Upper lobe of left lung (tissue), 6 donors: ENCODE measurements around the gene GDPD2. TPM values are rescaled to one million over a fixed set of nuclear protein-coding genes. Genes with fewer than 3 reads are reported as not detected.

Experiments used
- ATAC-seq, 2 donors: fragments of 200-7000 bp; cut with Tn5 transposase; one replicate each; pipeline ENCODE4 v1.9.1; 2022; ENCODE audit warnings: mild to moderate bottlenecking in 2 of 2, moderate library complexity in 2 of 2; ENCODE audit not compliant: low FRiP score in 2 of 2
- DNase-seq, 2 donors: peaks; one replicate each; pipeline ENCODE4 v3.0.0-alpha.2; 2019 to 2020
- H3K27ac ChIP-seq, 4 donors: fragments of 200-600 bp; sonication (generic); one replicate each; pipeline ENCODE4 v1.5.1; 2016 to 2019
- H3K27me3 ChIP-seq, 4 donors: fragments of 200-600 bp; sonication (generic); one replicate each; pipeline ENCODE4 v1.5.1; 2017 to 2019
- H3K36me3 ChIP-seq, 4 donors: fragments of 200-600 bp; sonication (generic); one replicate each; pipeline ENCODE4 v1.5.1; 2016 to 2019
- H3K4me1 ChIP-seq, 4 donors: fragments of 200-600 bp; sonication (generic); one replicate each; pipeline ENCODE4 v1.5.1; 2018 to 2019
- H3K4me3 ChIP-seq, 4 donors: fragments of 200-600 bp; sonication (generic); one replicate each; pipeline ENCODE4 v1.5.1; 2017 to 2019; ENCODE audit warnings: mild to moderate bottlenecking in 2 of 4, moderate library complexity in 1 of 4
- H3K9me3 ChIP-seq, 4 donors: fragments of 200-600 bp; sonication (generic); one replicate each; pipeline ENCODE4 v1.5.1; 2018 to 2019
- EP300 ChIP-seq, 4 donors: sonication (generic); formaldehyde crosslinking; IDR thresholded peaks; one replicate each; pipeline ENCODE4 v1.5.1; 2017; ENCODE audit warnings: antibody characterized with exemption in 4 of 4, control low read depth in 2 of 4
- POLR2A ChIP-seq, 4 donors: fragments of 450-650 bp; IDR thresholded peaks; one replicate each; pipeline ENCODE4 v1.5.1; 2016 to 2017; ENCODE audit warnings: antibody characterized with exemption in 4 of 4, mild to moderate bottlenecking in 2 of 4
- POLR2AphosphoS5 ChIP-seq, 2 donors: sonication (generic); formaldehyde crosslinking; IDR thresholded peaks; one replicate each; pipeline ENCODE4 v1.5.1; 2017; ENCODE audit warnings: antibody characterized with exemption in 2 of 2
- WGBS, 2 donors: methylation state at CpG; one replicate each; pipeline ENCODE4 v1.1.5; 2017 to 2018; 5-methylcytosine and 5-hydroxymethylcytosine counted together
- small RNA-seq, 4 donors: library from RNA; depleted of rRNA; stranded (forward); fragments of <200 nt; gene quantifications; one replicate each; pipeline ENCODE3, GENCODE V24; 2016
- total RNA-seq, 6 donors: library from RNA; depleted of rRNA in 4 of 6; stranded (reverse); fragments of >200 nt in 4 of 6; gene quantifications; one replicate each; pipeline versions ENCODE4 v1.1.0 to v1.2.1, GENCODE V29; 2016 to 2021
- TF ChIP-seq, protein P1 (sequence below), 6 experiments: fragments of 450-650 bp in 4 of 6; fragments of 200-600 bp in 2 of 6; sonication (generic) in 2 of 6; IDR thresholded peaks; one replicate each; pipeline ENCODE4 v1.5.1; 2016 to 2019; ENCODE audit warnings: antibody characterized with exemption in 6 of 6
- donor health status: DM: no; HTN: no; CAD: no; lungs with moderate emphysema.
- donor health status: DM: no; HTN: yes; CAD: no; lungs with severe emphysema.

Gene GDPD2
- total RNA-seq, 6 donors from 2014 or later = not detected

DNA sequence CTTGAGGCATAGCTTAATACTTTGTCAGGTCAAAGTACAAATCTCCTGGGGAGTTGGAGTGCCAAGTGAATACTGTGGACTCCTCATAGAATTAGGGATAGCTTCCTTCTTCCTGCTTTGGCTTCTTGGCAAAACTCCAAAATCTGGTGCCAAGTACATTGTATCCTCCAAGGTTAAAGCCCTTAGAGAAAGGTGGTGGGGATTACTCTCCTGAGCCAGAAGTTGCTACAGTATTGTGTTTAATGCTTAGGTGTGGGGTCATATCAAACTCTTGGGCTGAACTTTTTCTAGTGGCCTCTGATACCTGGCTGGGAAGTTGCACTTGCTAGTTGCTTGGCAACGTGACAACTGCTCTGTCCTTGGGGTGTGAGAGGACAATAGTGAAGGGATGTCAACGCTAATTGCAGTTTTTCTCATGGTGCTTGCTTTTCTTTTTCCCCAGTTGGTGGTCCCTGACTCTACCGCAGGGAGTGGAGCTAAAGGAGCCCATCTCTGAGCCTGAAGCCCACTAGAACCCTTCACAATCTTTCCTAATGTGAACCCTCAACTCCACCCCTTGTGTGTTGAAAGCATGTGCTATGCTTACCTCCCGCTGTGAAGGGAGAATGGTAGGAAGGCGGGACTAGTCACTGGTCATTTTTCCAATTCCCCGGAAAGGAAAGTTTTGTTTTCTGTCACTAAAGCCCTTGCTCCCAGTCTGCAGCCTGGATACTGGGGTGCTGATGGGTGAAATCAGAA lies 57.0 kb downstream of the GDPD2 start:
- peak in 1 of 2 donors; percentile 16 for ATAC-seq
- TF ChIP-seq EP300 (IDR thresholded peaks at IDR 0.05) = no peak
- TF ChIP-seq, protein P1, sequence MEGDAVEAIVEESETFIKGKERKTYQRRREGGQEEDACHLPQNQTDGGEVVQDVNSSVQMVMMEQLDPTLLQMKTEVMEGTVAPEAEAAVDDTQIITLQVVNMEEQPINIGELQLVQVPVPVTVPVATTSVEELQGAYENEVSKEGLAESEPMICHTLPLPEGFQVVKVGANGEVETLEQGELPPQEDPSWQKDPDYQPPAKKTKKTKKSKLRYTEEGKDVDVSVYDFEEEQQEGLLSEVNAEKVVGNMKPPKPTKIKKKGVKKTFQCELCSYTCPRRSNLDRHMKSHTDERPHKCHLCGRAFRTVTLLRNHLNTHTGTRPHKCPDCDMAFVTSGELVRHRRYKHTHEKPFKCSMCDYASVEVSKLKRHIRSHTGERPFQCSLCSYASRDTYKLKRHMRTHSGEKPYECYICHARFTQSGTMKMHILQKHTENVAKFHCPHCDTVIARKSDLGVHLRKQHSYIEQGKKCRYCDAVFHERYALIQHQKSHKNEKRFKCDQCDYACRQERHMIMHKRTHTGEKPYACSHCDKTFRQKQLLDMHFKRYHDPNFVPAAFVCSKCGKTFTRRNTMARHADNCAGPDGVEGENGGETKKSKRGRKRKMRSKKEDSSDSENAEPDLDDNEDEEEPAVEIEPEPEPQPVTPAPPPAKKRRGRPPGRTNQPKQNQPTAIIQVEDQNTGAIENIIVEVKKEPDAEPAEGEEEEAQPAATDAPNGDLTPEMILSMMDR (IDR thresholded peaks at IDR 0.05) = no peak
- TF ChIP-seq POLR2AphosphoS5 (IDR thresholded peaks at IDR 0.05) = no peak
- no peak for TF ChIP-seq POLR2A (IDR thresholded peaks at IDR 0.05)
- Histone ChIP-seq H3K36me3 (no peaks in the 10 kb centered on the region), H3K27ac (peak overlapping the region in 1 of 4 donors; percentile 21), H3K4me3 (no peak overlapping the region), H3K27me3 (no peaks in the 10 kb centered on the region), H3K9me3 (no peaks in the 10 kb centered on the region), H3K4me1 (peaks cover 6 to 32% (median 18%) of the 10 kb centered on the region in 4 donors)
- DNase-seq = no peak
- WGBS, 2 donors = 43% methylated on average over 4 to 6 of the region's 6 CpGs

DNA sequence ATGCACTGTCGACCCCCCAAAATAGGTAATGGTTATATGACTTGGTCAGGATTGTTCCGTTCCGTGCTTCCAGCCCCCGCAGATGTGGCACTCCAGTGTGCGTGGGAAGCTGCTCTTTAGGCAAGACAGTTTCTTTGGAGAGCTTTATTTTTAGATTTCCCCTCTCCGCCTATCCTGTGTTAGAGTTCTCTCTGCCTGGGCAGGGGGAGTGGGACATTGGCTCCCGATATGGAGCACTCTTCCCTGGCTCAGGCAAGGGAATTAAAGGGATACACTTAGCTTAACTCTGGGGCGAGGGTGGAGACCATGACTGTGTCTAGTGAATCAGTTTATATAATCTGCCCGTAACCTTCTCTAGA lies 57.5 kb downstream of the GDPD2 start:
- peak in 1 of 2 donors; percentile 52 for ATAC-seq
- no peak for DNase-seq
- Histone ChIP-seq H3K4me3 (no peak overlapping the region), H3K9me3 (no peaks in the 10 kb centered on the region), H3K36me3 (no peaks in the 10 kb centered on the region), H3K27ac (peak overlapping the region in 1 of 4 donors; percentile 21), H3K4me1 (peaks cover 6 to 32% (median 18%) of the 10 kb centered on the region in 4 donors), H3K27me3 (no peaks in the 10 kb centered on the region)
- 63% methylated on average over 2 to 9 of the region's 9 CpGs for WGBS, 2 donors
- TF ChIP-seq EP300 (IDR thresholded peaks at IDR 0.05) (no peak), POLR2AphosphoS5 (IDR thresholded peaks at IDR 0.05) (no peak), POLR2A (IDR thresholded peaks at IDR 0.05) (no peak)
- TF ChIP-seq, protein P1 (IDR thresholded peaks at IDR 0.05) = no peak

DNA sequence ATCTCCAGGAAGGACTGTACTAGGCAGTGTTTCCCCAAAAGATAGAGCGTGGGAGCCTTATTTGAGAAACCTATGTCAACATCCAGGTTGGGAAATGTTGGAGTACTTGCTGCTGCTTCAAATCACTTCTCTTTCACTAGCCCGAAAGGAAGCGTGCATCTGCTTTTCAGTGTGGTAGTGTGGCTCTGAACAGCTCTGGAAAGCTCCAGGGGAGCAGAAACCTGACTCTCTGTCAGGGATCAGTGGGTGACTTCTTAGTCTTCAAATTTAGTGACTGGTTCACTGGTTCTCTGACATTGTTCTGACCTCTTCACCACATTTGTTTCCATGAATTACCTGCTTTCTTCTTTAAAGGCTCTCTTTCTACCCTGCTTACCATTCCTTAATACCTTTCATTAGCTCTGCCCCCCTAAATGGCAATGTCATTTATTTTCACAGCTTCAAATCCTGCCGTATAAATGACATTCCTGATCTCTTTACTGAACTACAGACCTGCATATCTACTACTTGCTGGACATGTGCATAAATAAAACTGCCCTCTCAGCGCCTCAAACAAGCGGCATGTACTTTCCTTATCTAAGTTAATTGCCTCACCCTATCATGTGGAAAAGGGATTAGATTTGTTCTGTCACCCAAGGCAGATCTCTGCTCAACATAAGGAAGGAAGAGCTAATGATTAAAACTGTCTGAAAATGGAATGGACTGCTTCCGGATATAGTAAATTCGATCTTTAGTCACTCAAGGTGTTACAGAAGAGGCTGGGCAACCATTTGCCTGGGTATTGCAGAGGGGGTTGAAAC lies 58.6 kb downstream of the GDPD2 start:
- ATAC-seq (no peak), DNase-seq (peak in 1 of 2 donors; percentile 32)
- no peaks in the 10 kb centered on the region for H3K27me3 ChIP-seq
- no peak for TF ChIP-seq EP300 (IDR thresholded peaks at IDR 0.05)
- no peak for TF ChIP-seq POLR2A (IDR thresholded peaks at IDR 0.05)
- TF ChIP-seq, protein P1 (IDR thresholded peaks at IDR 0.05) = no peak
- TF ChIP-seq POLR2AphosphoS5 (IDR thresholded peaks at IDR 0.05) = no peak
- H3K36me3 ChIP-seq = no peaks in the 10 kb centered on the region
- no peak overlapping the region for H3K27ac ChIP-seq
- H3K4me1 ChIP-seq = peaks cover 6 to 32% (median 18%) of the 10 kb centered on the region in 4 donors
- WGBS, 2 donors = 65 to 71% methylated on average over 8 of the region's 8 CpGs
- H3K9me3 ChIP-seq = no peaks in the 10 kb centered on the region
- no peak overlapping the region for H3K4me3 ChIP-seq

DNA sequence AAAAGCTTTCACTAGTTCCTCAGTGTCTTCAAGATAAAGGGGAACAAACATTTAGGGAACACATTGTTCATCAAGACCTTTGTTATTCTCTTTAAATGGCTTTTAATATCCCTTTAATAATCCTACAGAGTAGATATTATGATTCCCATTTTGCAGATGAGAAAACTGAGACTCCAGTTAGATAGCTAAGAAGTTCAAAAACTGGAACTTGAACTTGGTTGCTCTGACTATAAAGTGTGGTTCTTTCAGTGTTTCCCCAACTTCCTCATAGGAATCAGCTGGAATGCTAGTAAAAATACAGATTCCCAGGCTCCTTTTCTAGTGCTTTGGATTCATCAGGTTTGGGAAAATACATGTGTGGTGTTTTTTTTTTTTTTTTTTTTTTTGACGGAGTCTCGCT lies 59.2 kb downstream of the GDPD2 start:
- Histone ChIP-seq H3K9me3 (no peaks in the 10 kb centered on the region), H3K4me1 (peaks cover 6 to 32% (median 18%) of the 10 kb centered on the region in 4 donors), H3K27me3 (no peaks in the 10 kb centered on the region), H3K4me3 (no peak overlapping the region), H3K27ac (no peak overlapping the region), H3K36me3 (no peaks in the 10 kb centered on the region)
- ATAC-seq = no peak
- no peak for DNase-seq
- TF ChIP-seq POLR2A (IDR thresholded peaks at IDR 0.05) (no peak), POLR2AphosphoS5 (IDR thresholded peaks at IDR 0.05) (no peak), EP300 (IDR thresholded peaks at IDR 0.05) (no peak)
- TF ChIP-seq, protein P1 (IDR thresholded peaks at IDR 0.05) = no peak
- WGBS, 2 donors = 86 to 100% methylated on average over 2 of the region's 2 CpGs

Small RNA genes lying within 50 kb of the gene (small RNA-seq; reads per million reads assigned to genes)
- 0 reads per million in 4 donors for gene RNU4-81P
- gene RNY4P23 = 1.5 to 6.3 (median 1.7) reads per million in 4 donors

Other genes with a start within 250 kb of the GDPD2 start
- not detected for gene DGAT2L6, start 245.8 kb upstream of the GDPD2 start, total RNA-seq
- not detected for gene AWAT1, start 188.7 kb upstream of the GDPD2 start, total RNA-seq
- gene P2RY4, start 163.1 kb upstream of the GDPD2 start, total RNA-seq = 1 to 10 TPM in 1 of 6 donors, under 1 TPM in 3, not detected in 2; 0.30 to 1.1 (median 0.64) TPM
- not detected for gene ARR3, start 155.0 kb upstream of the GDPD2 start, total RNA-seq
- not detected for gene RAB41, start 141.1 kb upstream of the GDPD2 start, total RNA-seq
- gene PDZD11, start 133.4 kb upstream of the GDPD2 start, total RNA-seq = 10 to 100 TPM; 12.1 to 28.4 (median 21.4) TPM
- 1 to 10 TPM in 3 of 6 donors, under 1 TPM in 3; under 0.01 to 2.6 (median 0.69) TPM for gene KIF4A, start 133.2 kb upstream of the GDPD2 start, total RNA-seq
- 10 to 100 TPM; 11.2 to 29.9 (median 16.6) TPM for gene DLG3, start 21.5 kb downstream of the GDPD2 start, total RNA-seq